ENCODE measurements around the gene LDHD. TPM values are rescaled to one million over a fixed set of nuclear protein-coding genes. Genes with fewer than 3 reads are reported as not detected.

LDHD gene
- total RNA-seq, 6 donors from 2014 or later, result 7.8 to 35.6 (median 16.8) TPM

DNA sequence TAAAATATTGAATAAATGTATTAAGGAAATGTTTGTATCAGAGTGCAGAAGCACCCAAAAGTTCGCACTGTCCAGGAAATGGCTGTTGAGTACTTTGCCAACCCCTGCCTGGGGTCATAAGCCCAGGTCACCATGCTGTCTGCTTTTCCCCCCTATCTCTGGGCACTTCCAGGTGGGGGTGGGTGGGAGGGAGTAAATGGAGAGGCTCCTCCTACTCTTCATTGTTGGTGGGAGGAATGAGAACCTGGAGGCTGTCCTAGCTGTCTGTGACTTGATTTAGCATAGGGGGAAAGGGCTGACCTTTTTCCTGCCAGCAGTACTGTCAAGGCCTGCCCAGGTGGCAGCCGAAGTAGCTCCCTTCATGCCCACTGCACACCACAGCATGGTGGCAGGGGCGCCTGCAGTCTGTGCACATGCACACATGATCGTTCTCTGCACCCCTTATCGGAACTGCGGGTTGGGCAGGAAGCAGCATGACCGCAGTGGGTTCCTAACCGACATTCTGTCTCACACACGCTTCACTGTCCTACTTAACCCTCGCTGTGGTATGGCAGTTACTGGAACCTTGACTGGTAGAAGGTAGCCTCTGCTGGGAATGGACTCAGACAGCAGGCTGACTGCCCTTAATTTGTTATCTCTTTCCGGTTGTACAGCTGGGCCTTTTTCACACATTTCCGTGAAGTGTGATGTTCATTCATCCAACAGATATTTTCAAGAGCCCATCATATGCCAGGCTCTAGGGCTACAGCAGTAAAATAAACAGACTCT, 41.5 kb downstream of the LDHD start:
- TF ChIP-seq POLR2A (IDR thresholded peaks at IDR 0.05), result no peak
- TF ChIP-seq EP300 (IDR thresholded peaks at IDR 0.05), result peak in 2 of 4 donors; percentile 3 to 71
- peak; percentile 54 to 85 for TF ChIP-seq POLR2AphosphoS5 (IDR thresholded peaks at IDR 0.05)
- ATAC-seq (ENCODE audit: low FRiP score in 2 of 2), result peak; percentile 53 to 86
- Histone ChIP-seq H3K4me3 (no peak overlapping the region), H3K27me3 (no peaks in the 10 kb centered on the region), H3K4me1 (peaks cover 24 to 50% (median 28%) of the 10 kb centered on the region in 4 donors), H3K36me3 (no peaks in the 10 kb centered on the region), H3K27ac (peak overlapping the region; percentile 19 to 60 (median 30)), H3K9me3 (no peaks in the 10 kb centered on the region)
- DNase-seq, result peak in 1 of 2 donors; percentile 58
- 28 to 31% methylated on average over 7 to 12 of the region's 12 CpGs for WGBS, 2 donors

GRCh38 chr16:75074304-75074793, 42.2 kb downstream of the LDHD start:
- Histone ChIP-seq H3K4me3 (no peak overlapping the region), H3K27me3 (no peaks in the 10 kb centered on the region), H3K9me3 (no peaks in the 10 kb centered on the region), H3K36me3 (no peaks in the 10 kb centered on the region), H3K4me1 (peaks cover 26 to 52% (median 31%) of the 10 kb centered on the region in 4 donors), H3K27ac (peak overlapping the region in 2 of 4 donors; percentile 6 to 21)
- TF ChIP-seq POLR2AphosphoS5 (IDR thresholded peaks at IDR 0.05) (no peak), POLR2A (IDR thresholded peaks at IDR 0.05) (no peak), EP300 (IDR thresholded peaks at IDR 0.05) (no peak)
- TF ChIP-seq, protein P1, sequence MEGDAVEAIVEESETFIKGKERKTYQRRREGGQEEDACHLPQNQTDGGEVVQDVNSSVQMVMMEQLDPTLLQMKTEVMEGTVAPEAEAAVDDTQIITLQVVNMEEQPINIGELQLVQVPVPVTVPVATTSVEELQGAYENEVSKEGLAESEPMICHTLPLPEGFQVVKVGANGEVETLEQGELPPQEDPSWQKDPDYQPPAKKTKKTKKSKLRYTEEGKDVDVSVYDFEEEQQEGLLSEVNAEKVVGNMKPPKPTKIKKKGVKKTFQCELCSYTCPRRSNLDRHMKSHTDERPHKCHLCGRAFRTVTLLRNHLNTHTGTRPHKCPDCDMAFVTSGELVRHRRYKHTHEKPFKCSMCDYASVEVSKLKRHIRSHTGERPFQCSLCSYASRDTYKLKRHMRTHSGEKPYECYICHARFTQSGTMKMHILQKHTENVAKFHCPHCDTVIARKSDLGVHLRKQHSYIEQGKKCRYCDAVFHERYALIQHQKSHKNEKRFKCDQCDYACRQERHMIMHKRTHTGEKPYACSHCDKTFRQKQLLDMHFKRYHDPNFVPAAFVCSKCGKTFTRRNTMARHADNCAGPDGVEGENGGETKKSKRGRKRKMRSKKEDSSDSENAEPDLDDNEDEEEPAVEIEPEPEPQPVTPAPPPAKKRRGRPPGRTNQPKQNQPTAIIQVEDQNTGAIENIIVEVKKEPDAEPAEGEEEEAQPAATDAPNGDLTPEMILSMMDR (IDR thresholded peaks at IDR 0.05), result no peak
- DNase-seq, result no peak
- ATAC-seq (ENCODE audit: low FRiP score in 2 of 2), result no peak
- 55 to 78% methylated on average over 4 of the region's 4 CpGs for WGBS, 2 donors

- peak overlapping the region in 2 of 4 donors; percentile 6 to 16 for H3K27ac ChIP-seq
- no peak overlapping the region for H3K4me3 ChIP-seq
- no peaks in the 10 kb centered on the region for H3K27me3 ChIP-seq
- ATAC-seq (ENCODE audit: low FRiP score in 2 of 2) (no peak), DNase-seq (no peak)
- H3K4me1 ChIP-seq, result peaks cover 26 to 52% (median 31%) of the 10 kb centered on the region in 4 donors
- no peaks in the 10 kb centered on the region for H3K9me3 ChIP-seq
- TF ChIP-seq POLR2AphosphoS5 (IDR thresholded peaks at IDR 0.05) (no peak), POLR2A (IDR thresholded peaks at IDR 0.05) (no peak), EP300 (IDR thresholded peaks at IDR 0.05) (no peak)
- TF ChIP-seq, protein P1 (IDR thresholded peaks at IDR 0.05), result no peak
- no peaks in the 10 kb centered on the region for H3K36me3 ChIP-seq
- WGBS, 2 donors, result 82 to 83% methylated on average over 18 to 20 of the region's 20 CpGs
Measured at GRCh38 chr16:75073545-75074303, 42.9 kb downstream of the LDHD start.

- no peak for TF ChIP-seq EP300 (IDR thresholded peaks at IDR 0.05)
- TF ChIP-seq POLR2AphosphoS5 (IDR thresholded peaks at IDR 0.05), result no peak
- TF ChIP-seq, protein P1 (IDR thresholded peaks at IDR 0.05), result no peak
- TF ChIP-seq POLR2A (IDR thresholded peaks at IDR 0.05), result no peak
- Histone ChIP-seq H3K27me3 (no peaks in the 10 kb centered on the region), H3K4me3 (no peak overlapping the region), H3K4me1 (peaks cover 26 to 57% (median 33%) of the 10 kb centered on the region in 4 donors), H3K27ac (peak overlapping the region in 1 of 4 donors; percentile 14), H3K9me3 (no peaks in the 10 kb centered on the region), H3K36me3 (no peaks in the 10 kb centered on the region)
- 70 to 78% methylated on average over 2 of the region's 2 CpGs for whole genome bisulfite sequencing, 2 donors
- DNase-seq (no peak), ATAC-seq (ENCODE audit: low FRiP score in 2 of 2) (no peak)
Measured at GRCh38 chr16:75072239-75072947, 44.2 kb downstream of the LDHD start.

Data from upper lobe of left lung (tissue), 6 donors.